ENCODE data around the gene TNFRSF25. TPM values are rescaled to one million over a fixed set of nuclear protein-coding genes. Genes with fewer than 3 reads are reported as not detected.

The TNFRSF25 gene
- total and polyA plus RNA-seq, 2 donors (not counting 1 experiment from before 2014, with no cell fraction given), result 0.24 to 1.5 TPM

- Histone ChIP-seq H3K27ac (ENCODE audit: insufficient read depth, low read length) (no peak overlapping the region), H3K27me3 (ENCODE audit: control insufficient read depth, insufficient read depth, low read length) (peaks cover 11% of the 10 kb centered on the region), H3K79me2 (ENCODE audit: control insufficient read depth, insufficient read depth, low read length) (no peaks in the 10 kb centered on the region), H3K36me3 (ENCODE audit: control insufficient read depth, insufficient read depth, low read length) (no peaks in the 10 kb centered on the region), H3K9ac (ENCODE audit: insufficient read depth, low read length) (no peak overlapping the region), H3K4me2 (ENCODE audit: extremely low read depth, insufficient read depth, low read length) (no peak overlapping the region), H3K9me3 (ENCODE audit: control insufficient read depth, insufficient read depth, low read depth, low read length) (no peaks in the 10 kb centered on the region), H3K4me1 (ENCODE audit: control insufficient read depth, extremely low read depth, insufficient read depth, low read length) (no peaks in the 10 kb centered on the region), H3K4me3 (replicated peaks in 1 of 4; ENCODE audit: control extremely low read depth in 1 of 4, insufficient read depth in 1 of 4, low read depth in 3 of 4, low read length in 4 of 4) (no peak overlapping the region), H4K20me1 (ENCODE audit: control insufficient read depth, extremely low read depth, insufficient read depth, low read length) (no peaks in the 10 kb centered on the region), H2AFZ (ENCODE audit: low read length) (no peak overlapping the region)
- TF ChIP-seq CTCF (conservative IDR thresholded peaks at IDR 0.05 in 1 of 2, IDR thresholded peaks at IDR 0.05 in 1 of 2; ENCODE audit: low read depth in 1 of 2, low read length in 2 of 2) (no peak), EZH2 (IDR thresholded peaks at IDR 0.05; ENCODE audit: low read length, missing control alignments) (no peak)
- DNase-seq (ENCODE audit: low read depth in 2 of 2), result no peak
These were observed 1.5 kb downstream of the TNFRSF25 start for GRCh38 chr1:6464514-6464836.

- Histone ChIP-seq H3K36me3 (ENCODE audit: control insufficient read depth, insufficient read depth, low read length) (no peaks in the 10 kb centered on the region), H3K9me3 (ENCODE audit: control insufficient read depth, insufficient read depth, low read depth, low read length) (no peaks in the 10 kb centered on the region), H4K20me1 (ENCODE audit: control insufficient read depth, extremely low read depth, insufficient read depth, low read length) (no peaks in the 10 kb centered on the region), H3K4me1 (ENCODE audit: control insufficient read depth, extremely low read depth, insufficient read depth, low read length) (no peaks in the 10 kb centered on the region), H3K79me2 (ENCODE audit: control insufficient read depth, insufficient read depth, low read length) (no peaks in the 10 kb centered on the region), H3K4me2 (ENCODE audit: extremely low read depth, insufficient read depth, low read length) (no peak overlapping the region), H3K4me3 (replicated peaks in 1 of 4; ENCODE audit: control extremely low read depth in 1 of 4, insufficient read depth in 1 of 4, low read depth in 3 of 4, low read length in 4 of 4) (no peak overlapping the region), H2AFZ (ENCODE audit: low read length) (no peak overlapping the region), H3K27me3 (ENCODE audit: control insufficient read depth, insufficient read depth, low read length) (peaks cover 13% of the 10 kb centered on the region), H3K27ac (ENCODE audit: insufficient read depth, low read length) (no peak overlapping the region), H3K9ac (ENCODE audit: insufficient read depth, low read length) (no peak overlapping the region)
- DNase-seq (ENCODE audit: low read depth in 2 of 2), result no peak
- TF ChIP-seq EZH2 (IDR thresholded peaks at IDR 0.05; ENCODE audit: low read length, missing control alignments) (no peak), CTCF (conservative IDR thresholded peaks at IDR 0.05 in 1 of 2, IDR thresholded peaks at IDR 0.05 in 1 of 2; ENCODE audit: low read depth in 1 of 2, low read length in 2 of 2) (no peak)
These were observed 2.9 kb downstream of the TNFRSF25 start for GRCh38 chr1:6463120-6463412.

GRCh38 chr1:6462412-6463119 lies 3.4 kb downstream of the TNFRSF25 start:
- H3K4me1 ChIP-seq (ENCODE audit: control insufficient read depth, extremely low read depth, insufficient read depth, low read length), result no peaks in the 10 kb centered on the region
- TF ChIP-seq EZH2 (IDR thresholded peaks at IDR 0.05; ENCODE audit: low read length, missing control alignments), result no peak
- no peak for TF ChIP-seq CTCF (conservative IDR thresholded peaks at IDR 0.05 in 1 of 2, IDR thresholded peaks at IDR 0.05 in 1 of 2; ENCODE audit: low read depth in 1 of 2, low read length in 2 of 2)
- H2AFZ ChIP-seq (ENCODE audit: low read length), result no peak overlapping the region
- H3K27me3 ChIP-seq (ENCODE audit: control insufficient read depth, insufficient read depth, low read length), result peaks cover 13% of the 10 kb centered on the region
- H4K20me1 ChIP-seq (ENCODE audit: control insufficient read depth, extremely low read depth, insufficient read depth, low read length), result no peaks in the 10 kb centered on the region
- H3K79me2 ChIP-seq (ENCODE audit: control insufficient read depth, insufficient read depth, low read length), result no peaks in the 10 kb centered on the region
- no peak overlapping the region for H3K4me3 ChIP-seq (replicated peaks in 1 of 4; ENCODE audit: control extremely low read depth in 1 of 4, insufficient read depth in 1 of 4, low read depth in 3 of 4, low read length in 4 of 4)
- DNase-seq (ENCODE audit: low read depth in 2 of 2), result no peak
- H3K4me2 ChIP-seq (ENCODE audit: extremely low read depth, insufficient read depth, low read length), result no peak overlapping the region
- no peaks in the 10 kb centered on the region for H3K36me3 ChIP-seq (ENCODE audit: control insufficient read depth, insufficient read depth, low read length)
- no peak overlapping the region for H3K27ac ChIP-seq (ENCODE audit: insufficient read depth, low read length)
- H3K9me3 ChIP-seq (ENCODE audit: control insufficient read depth, insufficient read depth, low read depth, low read length), result no peaks in the 10 kb centered on the region
- H3K9ac ChIP-seq (ENCODE audit: insufficient read depth, low read length), result no peak overlapping the region

All from fibroblast of lung (primary cell).